Skeletal muscle satellite cell (primary cell): ENCODE data around the gene KRT34.
"Not testable (repeated sequence)": the region's sequence is repeated elsewhere in the genome, so short reads cannot be mapped to it uniquely, and the experiment has no call there.

Experiments used
- H3K27me3 ChIP-seq: 2 replicates; pipeline ENCODE4 v1.7.0; 2013; ENCODE audit warnings: low read length; ENCODE audit not compliant: control insufficient read depth, insufficient read depth
- H3K36me3 ChIP-seq: 2 replicates; pipeline ENCODE4 v1.7.0; 2013; ENCODE audit warnings: mild to moderate bottlenecking, control low read depth, low read length; ENCODE audit not compliant: insufficient read depth
- H3K4me1 ChIP-seq: 2 replicates; pipeline ENCODE4 v1.7.0; 2013; ENCODE audit warnings: low read length; ENCODE audit not compliant: control insufficient read depth, insufficient read depth
- H3K4me2 ChIP-seq: 2 replicates; pipeline ENCODE4 v1.7.0; 2013; ENCODE audit warnings: mild to moderate bottlenecking, low read length
- H3K4me3 ChIP-seq: 2 replicates; pipeline ENCODE4 v1.7.0; 2013; ENCODE audit warnings: low read length
- H3K9ac ChIP-seq: 2 replicates; pipeline ENCODE4 v1.7.0; 2013; ENCODE audit warnings: mild to moderate bottlenecking, low read depth, low read length, moderate library complexity
- H3K9me3 ChIP-seq: replicated peaks from 2 replicates; pipeline ENCODE4 v1.7.0; 2013; ENCODE audit warnings: mild to moderate bottlenecking, control low read depth, low read length

The KRT34 gene

DNA sequence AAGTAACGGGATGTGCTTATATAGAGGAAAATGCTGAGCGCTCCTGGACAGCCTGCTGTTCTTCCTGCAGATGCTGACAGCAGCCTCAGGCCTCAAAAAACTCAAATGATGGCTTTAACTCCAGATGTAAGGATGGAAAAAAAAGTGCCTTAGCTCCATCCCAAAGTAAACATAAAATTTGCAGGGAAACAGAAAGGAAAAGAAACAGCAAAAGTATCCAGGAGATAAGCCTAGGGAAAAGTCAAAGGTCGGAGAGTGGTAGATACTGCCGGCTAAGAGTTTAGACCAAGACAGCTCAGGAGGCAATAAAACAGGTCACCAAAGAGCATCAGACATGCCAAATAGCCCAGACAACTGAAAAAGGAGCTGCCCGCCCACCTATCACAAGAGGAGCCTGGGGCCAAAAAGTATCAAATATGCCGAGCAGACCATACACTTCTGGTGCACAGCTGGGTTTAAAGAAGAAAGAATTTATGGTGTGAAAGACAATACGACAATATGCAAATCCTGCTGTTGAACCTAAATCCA, 8.4 kb upstream of the KRT34 start:
- no peak overlapping the region for H3K4me3 ChIP-seq
- H3K36me3 ChIP-seq = no peaks in the 10 kb centered on the region
- no peak overlapping the region for H3K4me2 ChIP-seq
- H3K4me1 ChIP-seq = peaks cover 12% of the 10 kb centered on the region
- no peak overlapping the region for H3K9ac ChIP-seq
- no peaks in the 10 kb centered on the region for H3K9me3 ChIP-seq
- H3K27me3 ChIP-seq = no peaks in the 10 kb centered on the region

DNA sequence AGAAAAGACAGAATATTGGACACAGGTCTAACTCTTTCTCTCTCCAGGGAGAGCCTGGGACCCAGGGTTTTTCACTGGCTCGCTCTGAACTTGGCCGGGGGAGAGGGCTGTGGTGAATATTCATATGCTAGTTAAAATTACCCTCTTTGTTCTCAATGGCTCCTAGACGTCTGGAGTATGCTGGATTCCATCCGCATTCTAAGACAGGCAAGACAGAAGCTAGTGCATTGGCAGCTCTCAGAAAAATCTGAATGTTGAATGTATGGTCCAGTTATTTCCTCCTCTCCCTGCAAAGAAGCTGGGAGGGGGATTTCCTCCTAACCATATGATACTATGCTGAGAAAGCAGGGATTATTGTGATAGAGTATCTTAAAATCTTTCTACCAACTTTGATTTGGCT, 5.6 kb upstream of the KRT34 start:
- Histone ChIP-seq H3K4me3 (no peak overlapping the region), H3K36me3 (no peaks in the 10 kb centered on the region), H3K4me1 (peaks cover 10% of the 10 kb centered on the region), H3K27me3 (no peaks in the 10 kb centered on the region), H3K9me3 (no peaks in the 10 kb centered on the region), H3K4me2 (no peak overlapping the region), H3K9ac (no peak overlapping the region)

DNA sequence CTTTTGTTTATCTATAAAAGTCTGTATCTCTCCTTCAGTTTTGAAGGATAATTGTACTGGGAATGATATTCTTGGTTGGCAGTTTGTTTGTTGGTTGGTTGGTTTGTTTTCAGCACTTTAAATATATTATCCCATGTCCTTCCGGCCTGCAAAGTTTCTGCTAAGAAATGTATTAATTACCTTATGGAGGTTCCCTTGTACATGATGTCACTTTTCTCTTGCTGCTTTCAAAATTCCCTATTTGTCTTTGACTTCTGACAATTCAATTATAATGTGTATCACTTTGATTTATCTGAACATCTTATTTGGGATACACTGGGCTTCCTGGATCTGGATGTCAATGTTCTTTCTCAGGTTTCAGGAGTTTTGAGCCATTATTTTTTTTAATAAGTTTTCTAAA, 4.1 kb upstream of the KRT34 start:
- H3K9ac ChIP-seq = no peak overlapping the region
- peaks cover 16% of the 10 kb centered on the region for H3K4me1 ChIP-seq
- H3K36me3 ChIP-seq = no peaks in the 10 kb centered on the region
- H3K4me3 ChIP-seq = no peak overlapping the region
- no peaks in the 10 kb centered on the region for H3K9me3 ChIP-seq
- no peaks in the 10 kb centered on the region for H3K27me3 ChIP-seq
- H3K4me2 ChIP-seq = no peak overlapping the region

DNA sequence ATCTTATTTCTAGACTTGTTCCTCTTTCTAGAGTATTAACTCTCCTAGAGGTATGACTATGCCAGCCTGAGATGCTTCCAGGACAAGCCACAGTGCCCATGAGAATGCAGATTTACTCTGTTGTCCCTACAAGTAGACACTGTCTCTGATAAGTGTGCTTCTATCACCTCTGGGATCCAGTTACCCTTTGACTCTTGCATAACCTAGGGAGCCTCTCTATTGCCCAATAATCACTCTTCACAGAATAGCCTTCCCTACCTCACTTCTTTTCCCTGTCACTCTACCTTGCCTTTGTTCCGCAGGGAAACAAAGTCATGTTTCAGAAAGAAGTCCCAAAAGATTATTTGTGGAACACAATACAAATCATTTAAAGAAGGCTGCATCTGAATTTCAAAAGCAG, 1.6 kb upstream of the KRT34 start:
- H3K27me3 ChIP-seq = no peaks in the 10 kb centered on the region
- peaks cover 2% of the 10 kb centered on the region for H3K36me3 ChIP-seq
- H3K9ac ChIP-seq = no peak overlapping the region
- no peaks in the 10 kb centered on the region for H3K9me3 ChIP-seq
- H3K4me3 ChIP-seq = no peak overlapping the region
- no peak overlapping the region for H3K4me2 ChIP-seq
- H3K4me1 ChIP-seq = peaks cover 33% of the 10 kb centered on the region

GRCh38 chr17:41382394-41382793, 288 bp upstream of the KRT34 start:
- no peaks in the 10 kb centered on the region for H3K27me3 ChIP-seq
- H3K4me3 ChIP-seq = no peak overlapping the region
- peak overlapping the region; percentile 25 for H3K9ac ChIP-seq

DNA sequence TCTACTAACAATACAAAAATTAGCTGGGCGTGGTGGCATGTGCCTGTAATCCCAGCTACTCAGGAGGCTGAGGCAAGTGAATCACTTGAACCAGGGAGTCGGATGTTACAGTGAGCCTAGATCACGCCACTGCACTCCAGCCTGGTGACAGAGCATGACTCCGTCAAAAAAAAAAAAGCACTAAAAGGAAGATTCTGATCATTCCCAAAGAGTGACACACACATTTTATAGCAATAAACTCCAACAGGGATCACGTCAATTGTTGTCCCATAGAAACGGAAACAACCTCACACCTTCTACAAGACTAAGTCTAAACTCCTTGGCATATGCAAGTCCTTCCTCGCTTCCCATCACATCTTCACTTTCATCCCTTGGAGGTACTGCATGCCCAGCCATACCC, 2.0 kb downstream of the KRT34 start:
- not testable (repeated sequence) for H3K4me3 ChIP-seq, H3K27me3 ChIP-seq, H3K36me3 ChIP-seq, H3K9me3 ChIP-seq
- peak overlapping the region; percentile 46 for H3K4me2 ChIP-seq
- H3K4me1 ChIP-seq = peaks cover 52% of the 10 kb centered on the region
- H3K9ac ChIP-seq = peak overlapping the region; percentile 46

More at GRCh38 chr17:41382394-41382793, 288 bp upstream of the KRT34 start:
- no peaks in the 10 kb centered on the region for H3K9me3 ChIP-seq
- peak overlapping the region; percentile 5 for H3K4me2 ChIP-seq
- peaks cover 5% of the 10 kb centered on the region for H3K36me3 ChIP-seq
- H3K4me1 ChIP-seq = peaks cover 45% of the 10 kb centered on the region

- Histone ChIP-seq H3K9ac (peak overlapping the region; percentile 24), H3K9me3 (no peaks in the 10 kb centered on the region), H3K4me3 (no peak overlapping the region), H3K4me1 (peaks cover 49% of the 10 kb centered on the region), H3K36me3 (peaks cover 5% of the 10 kb centered on the region), H3K27me3 (no peaks in the 10 kb centered on the region), H3K4me2 (no peak overlapping the region)
These were observed 4.6 kb downstream of the KRT34 start for GRCh38 chr17:41377546-41377945.

DNA sequence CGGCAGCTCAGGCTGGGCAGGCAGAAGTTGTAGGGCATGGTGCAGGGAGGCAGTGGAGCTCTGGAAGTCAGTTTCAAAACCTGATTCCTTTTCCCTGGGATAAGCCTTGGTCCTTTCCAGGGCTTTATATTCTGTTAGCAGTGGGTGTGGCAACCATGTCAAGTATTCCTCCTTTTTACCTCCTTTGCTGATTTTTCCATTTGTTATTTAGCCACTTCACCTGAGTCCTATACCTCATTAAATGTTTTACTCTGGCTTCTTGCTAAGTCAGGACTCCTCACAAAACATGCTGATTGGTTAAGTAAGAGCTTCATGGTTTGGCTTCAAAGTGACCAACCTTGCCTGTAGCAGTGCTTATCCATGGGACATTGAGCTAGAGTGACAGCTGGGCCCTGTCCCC, 12.4 kb downstream of the KRT34 start, which contains the start of gene KRT33B:
TSS of gene KRT33B (minus strand) at position 101 of the 400 bp plus-strand sequence. CDS start at position 38, 63 bp downstream.
- Histone ChIP-seq H3K9ac (no peak within 1 kb of the TSS), H3K4me3 (no peak within 1 kb of the TSS), H3K36me3 (no peaks in the 10 kb centered on the region), H3K4me1 (peaks cover 11% of the 10 kb centered on the region), H3K9me3 (no peaks in the 10 kb centered on the region), H3K27me3 (no peaks in the 10 kb centered on the region), H3K4me2 (no peak within 1 kb of the TSS)

- no peaks in the 10 kb centered on the region for H3K27me3 ChIP-seq
- H3K4me3 ChIP-seq = no peak overlapping the region
- H3K4me1 ChIP-seq = peaks cover 11% of the 10 kb centered on the region
- no peaks in the 10 kb centered on the region for H3K9me3 ChIP-seq
- no peak overlapping the region for H3K4me2 ChIP-seq
- H3K36me3 ChIP-seq = no peaks in the 10 kb centered on the region
- H3K9ac ChIP-seq = no peak overlapping the region
These were observed 13.1 kb downstream of the KRT34 start for GRCh38 chr17:41369023-41369422.

- H3K9me3 ChIP-seq = no peaks in the 10 kb centered on the region
- H3K36me3 ChIP-seq = no peaks in the 10 kb centered on the region
- no peak overlapping the region for H3K4me3 ChIP-seq
- H3K4me2 ChIP-seq = peak overlapping the region; percentile 35
- peaks cover 11% of the 10 kb centered on the region for H3K4me1 ChIP-seq
- no peaks in the 10 kb centered on the region for H3K27me3 ChIP-seq
- peak overlapping the region; percentile 15 for H3K9ac ChIP-seq
These were observed 14.6 kb downstream of the KRT34 start for GRCh38 chr17:41367426-41368075.

DNA sequence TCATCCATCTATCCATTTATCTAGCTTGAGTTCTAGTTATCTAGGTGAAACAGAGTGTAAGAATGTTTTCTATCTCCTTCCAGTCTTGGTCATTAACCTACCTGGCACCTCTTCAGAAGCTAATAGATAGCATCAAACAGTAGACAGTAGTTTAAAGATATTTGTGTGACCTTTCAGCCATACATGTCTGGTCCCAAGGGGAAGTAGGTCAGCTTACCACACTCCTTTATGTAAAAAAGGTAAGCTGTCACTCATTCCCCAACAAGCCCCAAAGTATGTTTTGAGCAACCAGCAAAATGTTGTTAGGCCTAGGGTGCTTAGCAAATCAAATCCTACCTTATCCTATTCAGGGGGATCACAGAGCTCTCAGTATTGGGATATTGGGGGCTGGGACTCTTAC, 16.0 kb downstream of the KRT34 start:
- H3K4me3 ChIP-seq = no peak overlapping the region
- H3K4me1 ChIP-seq = peaks cover 11% of the 10 kb centered on the region
- no peaks in the 10 kb centered on the region for H3K36me3 ChIP-seq
- no peak overlapping the region for H3K9ac ChIP-seq
- no peaks in the 10 kb centered on the region for H3K27me3 ChIP-seq
- H3K4me2 ChIP-seq = no peak overlapping the region
- no peaks in the 10 kb centered on the region for H3K9me3 ChIP-seq

DNA sequence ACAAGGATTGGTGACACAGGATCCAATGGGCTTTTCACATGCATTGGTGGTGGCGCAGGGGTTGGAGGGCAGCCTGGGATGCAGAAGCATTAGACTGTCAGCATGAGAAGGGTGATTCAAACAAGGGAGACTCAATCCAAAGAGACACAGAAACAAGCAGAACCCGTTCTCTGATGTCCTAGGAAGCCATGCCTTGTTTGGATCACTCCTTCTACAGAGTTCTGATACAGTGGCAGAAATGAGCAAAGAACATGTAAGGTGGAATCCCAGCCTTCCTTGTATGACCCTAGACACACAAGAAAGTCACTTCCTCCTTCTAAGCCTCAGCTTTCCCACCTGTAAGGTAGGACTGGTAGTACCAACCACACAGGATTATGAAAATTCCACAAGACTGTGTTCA, 18.2 kb downstream of the KRT34 start:
- peaks cover 11% of the 10 kb centered on the region for H3K4me1 ChIP-seq
- no peak overlapping the region for H3K4me2 ChIP-seq
- no peak overlapping the region for H3K9ac ChIP-seq
- no peak overlapping the region for H3K4me3 ChIP-seq
- no peaks in the 10 kb centered on the region for H3K27me3 ChIP-seq
- no peaks in the 10 kb centered on the region for H3K36me3 ChIP-seq
- no peaks in the 10 kb centered on the region for H3K9me3 ChIP-seq
